Parathyroid adenoma (tissue), 2 donors: ENCODE measurements around the gene SLC16A10.
A peak's percentile ranks its signal among the peaks of the same experiment; 100 is the strongest.

Experiments used
- H2AFZ ChIP-seq: fragments of 300-600 bp; sonication (generic); one replicate; pipeline ENCODE4 v1.7.0; 2017; ENCODE audit warnings: antibody characterized with exemption, mild to moderate bottlenecking
- H3K27ac ChIP-seq: fragments of 300-600 bp; sonication (generic); one replicate; pipeline ENCODE4 v1.7.0; 2017
- H3K27me3 ChIP-seq: fragments of 300-600 bp; sonication (generic); one replicate; pipeline ENCODE4 v1.7.0; 2017; ENCODE audit warnings: low read length; ENCODE audit not compliant: control insufficient read depth, insufficient read depth
- H3K36me3 ChIP-seq: fragments of 300-600 bp; sonication (generic); one replicate; pipeline ENCODE4 v1.7.0; 2017; ENCODE audit warnings: low read length; ENCODE audit not compliant: control insufficient read depth, insufficient read depth
- H3K4me1 ChIP-seq: fragments of 300-600 bp; sonication (generic); one replicate; pipeline ENCODE4 v1.7.0; 2017; ENCODE audit warnings: control low read depth
- H3K4me2 ChIP-seq: fragments of 300-600 bp; sonication (generic); one replicate; pipeline ENCODE4 v1.7.0; 2017; ENCODE audit warnings: low read length
- H3K4me3 ChIP-seq: fragments of 300-600 bp; sonication (generic); one replicate; pipeline ENCODE4 v1.7.0; 2017; ENCODE audit warnings: low read depth, low read length
- H3K79me2 ChIP-seq: fragments of 300-600 bp; sonication (generic); one replicate; pipeline ENCODE4 v1.7.0; 2017; ENCODE audit warnings: control low read depth
- H3K9ac ChIP-seq: fragments of 300-600 bp; sonication (generic); one replicate; pipeline ENCODE4 v1.7.0; 2017; ENCODE audit warnings: mild to moderate bottlenecking
- H3K9me3 ChIP-seq: fragments of 300-600 bp; sonication (generic); one replicate; pipeline ENCODE4 v1.7.0; 2017; ENCODE audit warnings: low read length; ENCODE audit not compliant: control insufficient read depth
- TF ChIP-seq, protein P1 (sequence below): fragments of 300-600 bp; sonication (generic); IDR thresholded peaks from one replicate; pipeline ENCODE4 v1.7.0; 2017; ENCODE audit warnings: antibody characterized with exemption, mild to moderate bottlenecking
- donor health status: primary hyperparathyroidism.

SLC16A10 gene, protein sequence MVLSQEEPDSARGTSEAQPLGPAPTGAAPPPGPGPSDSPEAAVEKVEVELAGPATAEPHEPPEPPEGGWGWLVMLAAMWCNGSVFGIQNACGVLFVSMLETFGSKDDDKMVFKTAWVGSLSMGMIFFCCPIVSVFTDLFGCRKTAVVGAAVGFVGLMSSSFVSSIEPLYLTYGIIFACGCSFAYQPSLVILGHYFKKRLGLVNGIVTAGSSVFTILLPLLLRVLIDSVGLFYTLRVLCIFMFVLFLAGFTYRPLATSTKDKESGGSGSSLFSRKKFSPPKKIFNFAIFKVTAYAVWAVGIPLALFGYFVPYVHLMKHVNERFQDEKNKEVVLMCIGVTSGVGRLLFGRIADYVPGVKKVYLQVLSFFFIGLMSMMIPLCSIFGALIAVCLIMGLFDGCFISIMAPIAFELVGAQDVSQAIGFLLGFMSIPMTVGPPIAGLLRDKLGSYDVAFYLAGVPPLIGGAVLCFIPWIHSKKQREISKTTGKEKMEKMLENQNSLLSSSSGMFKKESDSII

DNA sequence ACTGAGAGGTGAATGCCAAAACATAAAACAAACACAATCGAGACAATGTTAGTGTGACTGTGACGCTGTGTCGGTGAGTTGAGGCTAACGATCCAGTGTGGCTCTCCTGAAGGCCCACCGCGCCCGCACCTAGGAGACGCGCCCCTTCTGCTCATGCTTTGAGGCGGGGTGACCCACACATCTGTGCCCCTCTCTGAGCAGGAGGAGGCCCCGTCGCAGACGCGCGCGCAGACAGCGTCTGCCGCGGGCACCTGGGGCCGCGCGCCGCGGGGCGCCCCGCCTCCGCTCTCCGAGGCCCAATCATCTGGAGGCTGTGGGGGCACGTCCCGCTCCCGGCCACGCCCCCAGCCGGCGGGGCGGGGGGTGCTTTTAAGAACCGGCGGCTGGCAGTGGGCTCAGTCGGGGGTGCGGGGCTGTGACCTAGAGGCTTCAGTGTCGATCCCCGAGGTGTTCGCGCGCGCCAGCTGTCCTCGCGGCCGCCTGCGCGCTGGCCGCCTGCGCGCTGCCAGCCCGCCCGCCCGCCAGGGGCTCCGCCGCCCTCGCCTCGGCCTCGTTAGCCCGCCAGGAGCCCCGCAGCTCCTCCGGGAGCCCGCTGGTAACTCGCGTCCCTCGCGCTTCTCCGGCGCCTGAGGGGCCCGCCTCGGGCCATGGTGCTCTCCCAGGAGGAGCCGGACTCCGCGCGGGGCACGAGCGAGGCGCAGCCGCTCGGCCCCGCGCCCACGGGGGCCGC, at the start of gene SLC16A10:
Gene SLC16A10 (plus strand): TSS at position 398 of the 730 bp plus-strand sequence. CDS start 250 bp downstream, at position 648.
- H2AFZ ChIP-seq = peak within 1 kb of the TSS; percentile 91
- H3K4me1 ChIP-seq = peaks cover 4% of the 10 kb centered on the region
- H3K27me3 ChIP-seq = no peaks in the 10 kb centered on the region
- H3K79me2 ChIP-seq = no peaks in the 10 kb centered on the region
- peak within 1 kb of the TSS; percentile 21 for H3K27ac ChIP-seq
- no peak within 1 kb of the TSS for H3K9ac ChIP-seq
- H3K4me3 ChIP-seq = peak within 1 kb of the TSS; percentile 77
- peak within 1 kb of the TSS; percentile 89 for H3K4me2 ChIP-seq
- no peaks in the 10 kb centered on the region for H3K9me3 ChIP-seq
- no peaks in the 10 kb centered on the region for H3K36me3 ChIP-seq
- TF ChIP-seq, protein P1, sequence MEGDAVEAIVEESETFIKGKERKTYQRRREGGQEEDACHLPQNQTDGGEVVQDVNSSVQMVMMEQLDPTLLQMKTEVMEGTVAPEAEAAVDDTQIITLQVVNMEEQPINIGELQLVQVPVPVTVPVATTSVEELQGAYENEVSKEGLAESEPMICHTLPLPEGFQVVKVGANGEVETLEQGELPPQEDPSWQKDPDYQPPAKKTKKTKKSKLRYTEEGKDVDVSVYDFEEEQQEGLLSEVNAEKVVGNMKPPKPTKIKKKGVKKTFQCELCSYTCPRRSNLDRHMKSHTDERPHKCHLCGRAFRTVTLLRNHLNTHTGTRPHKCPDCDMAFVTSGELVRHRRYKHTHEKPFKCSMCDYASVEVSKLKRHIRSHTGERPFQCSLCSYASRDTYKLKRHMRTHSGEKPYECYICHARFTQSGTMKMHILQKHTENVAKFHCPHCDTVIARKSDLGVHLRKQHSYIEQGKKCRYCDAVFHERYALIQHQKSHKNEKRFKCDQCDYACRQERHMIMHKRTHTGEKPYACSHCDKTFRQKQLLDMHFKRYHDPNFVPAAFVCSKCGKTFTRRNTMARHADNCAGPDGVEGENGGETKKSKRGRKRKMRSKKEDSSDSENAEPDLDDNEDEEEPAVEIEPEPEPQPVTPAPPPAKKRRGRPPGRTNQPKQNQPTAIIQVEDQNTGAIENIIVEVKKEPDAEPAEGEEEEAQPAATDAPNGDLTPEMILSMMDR = no peak

DNA sequence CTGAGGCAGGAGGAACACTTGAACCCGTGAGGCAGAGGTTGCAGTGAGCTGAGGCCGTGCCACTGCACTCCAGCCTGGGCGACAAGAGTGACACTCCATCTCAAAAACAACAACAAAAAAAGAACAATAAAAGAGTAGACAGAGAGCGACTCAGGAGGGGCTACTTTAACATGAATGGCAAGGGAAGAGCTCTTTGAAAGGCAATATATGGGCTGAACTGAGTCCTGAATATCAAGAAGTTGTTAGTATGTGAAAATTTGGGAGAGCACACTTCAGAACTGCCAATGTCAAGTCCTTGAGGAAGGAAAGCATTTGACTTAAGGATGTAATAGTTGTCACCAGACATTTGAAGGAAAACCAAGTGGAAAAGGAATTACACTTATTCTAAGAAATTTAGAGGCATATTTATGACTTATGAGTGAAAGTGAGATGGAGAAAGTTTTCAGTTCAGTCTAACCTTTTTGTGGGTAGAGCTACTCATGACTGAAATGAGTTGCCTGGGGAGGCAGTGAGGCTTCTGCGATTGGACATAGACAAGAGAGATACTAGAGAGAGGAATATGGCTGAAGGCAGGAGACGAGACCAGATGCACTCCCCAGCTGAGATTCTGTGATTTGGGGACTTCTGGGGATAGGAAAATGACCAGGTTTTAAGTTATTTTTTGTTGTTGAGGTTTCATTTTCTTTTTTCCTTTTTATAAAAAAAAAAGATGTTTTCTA, 48.6 kb upstream of the SLC16A10 start:
- Histone ChIP-seq H3K36me3 (no peaks in the 10 kb centered on the region), H3K27me3 (no peaks in the 10 kb centered on the region), H3K4me3 (no peak overlapping the region), H3K9ac (no peak overlapping the region), H3K27ac (no peak overlapping the region), H3K9me3 (no peaks in the 10 kb centered on the region), H3K79me2 (no peaks in the 10 kb centered on the region), H2AFZ (no peak overlapping the region), H3K4me1 (no peaks in the 10 kb centered on the region), H3K4me2 (no peak overlapping the region)
- TF ChIP-seq, protein P1 = no peak

- TF ChIP-seq, protein P1 = no peak
- H3K4me2 ChIP-seq = no peak overlapping the region
- no peaks in the 10 kb centered on the region for H3K9me3 ChIP-seq
- no peak overlapping the region for H3K4me3 ChIP-seq
- no peaks in the 10 kb centered on the region for H3K4me1 ChIP-seq
- H2AFZ ChIP-seq = no peak overlapping the region
- no peak overlapping the region for H3K27ac ChIP-seq
- H3K27me3 ChIP-seq = no peaks in the 10 kb centered on the region
- H3K9ac ChIP-seq = no peak overlapping the region
- H3K79me2 ChIP-seq = no peaks in the 10 kb centered on the region
- H3K36me3 ChIP-seq = no peaks in the 10 kb centered on the region
Observed at GRCh38 chr6:111041917-111042316, 45.4 kb upstream of the SLC16A10 start.

GRCh38 chr6:111047244-111047643, 40.1 kb upstream of the SLC16A10 start:
- TF ChIP-seq, protein P1 = no peak
- Histone ChIP-seq H2AFZ (no peak overlapping the region), H3K27me3 (no peaks in the 10 kb centered on the region), H3K4me3 (no peak overlapping the region), H3K4me2 (no peak overlapping the region), H3K9me3 (no peaks in the 10 kb centered on the region), H3K4me1 (no peaks in the 10 kb centered on the region), H3K27ac (no peak overlapping the region), H3K9ac (no peak overlapping the region), H3K79me2 (no peaks in the 10 kb centered on the region), H3K36me3 (no peaks in the 10 kb centered on the region)
